GM12878 (cell line): ENCODE data around the gene CEACAM1. TPM values are rescaled to one million over a fixed set of nuclear protein-coding genes. Genes with fewer than 3 reads are reported as not detected.

Source experiments
- ATAC-seq: fragments of 200-7000 bp; cut with Tn5 transposase; 3 replicates; pipeline ENCODE4 v1.9.1; 2020; ENCODE audit warnings: mild to moderate bottlenecking, moderate library complexity
- BruUV-seq: library from RNA; stranded (reverse); fragments of 400-500 nt; replicated peaks from 2 replicates; lab custom pipeline; 2021; lab: Mats Ljungman, UMichigan
- CTCF ChIA-PET: fragments of 300-600 bp; sonication (Branson Sonifier 250); formaldehyde crosslinking; extraction: SDS; loops from one replicate; lab custom pipeline; 2021; ENCODE audit warnings: inconsistent platforms; lab: Yijun Ruan, JAX
- POLR2A ChIA-PET: fragments of 350-600 bp; formaldehyde crosslinking; extraction: SDS; loops from one replicate; lab custom pipeline; 2021; ENCODE audit warnings: inconsistent platforms; lab: Charles Lee
- RAD21 ChIA-PET: fragments of 300-600 bp; sonication (Branson Sonifier 250); formaldehyde crosslinking; loops from one replicate; lab custom pipeline; 2023; ENCODE audit warnings: antibody characterized with exemption; ENCODE audit not compliant: unreplicated experiment; lab: Charles Lee
- SMC1A ChIA-PET: fragments of 300-600 bp; sonication (Branson Sonifier 250); formaldehyde crosslinking; loops from one replicate; lab custom pipeline; 2023; ENCODE audit not compliant: unreplicated experiment, uncharacterized antibody; lab: Charles Lee
- DNase-seq: peaks from one replicate; pipeline ENCODE4 v3.0.0-alpha.2; 2011; ENCODE audit warnings: low read depth, low spot score
- FAIRE-seq: peaks from 3 replicates; lab custom pipeline; 2011; peaks lifted over from hg19 to GRCh38; lab: Jason Lieb, UNC
- H2AFZ ChIP-seq: 2 replicates; pipeline ENCODE4 v1.6.0; 2011; ENCODE audit warnings: low read depth, low read length, control low read depth; ENCODE audit not compliant: control insufficient read depth
- H3K27ac ChIP-seq: 2 replicates; pipeline ENCODE4 v1.5.1; 2011; ENCODE audit warnings: control low read depth; ENCODE audit not compliant: control insufficient read depth, insufficient read depth
- H3K27me3 ChIP-seq, 2 experiments: replicated peaks in 1 of 2; 2 replicates each; pipeline versions ENCODE4 v1.6.0 to v1.6.1; 2011; ENCODE audit warnings: low read length in 1 of 2; ENCODE audit not compliant: control insufficient read depth in 2 of 2, insufficient read depth in 2 of 2
- H3K36me3 ChIP-seq, 2 experiments: 2 replicates each; pipeline ENCODE4 v1.5.1; 2011; ENCODE audit warnings: low read length in 1 of 2; ENCODE audit not compliant: control insufficient read depth in 2 of 2, insufficient read depth in 2 of 2
- H3K4me1 ChIP-seq: 2 replicates; pipeline ENCODE4 v1.6.1; 2011; ENCODE audit warnings: mild to moderate bottlenecking, low read length, moderate library complexity, mixed read lengths; ENCODE audit not compliant: control insufficient read depth, insufficient read depth
- H3K4me2 ChIP-seq: 2 replicates; pipeline ENCODE4 v1.6.0; 2011; ENCODE audit warnings: control low read depth; ENCODE audit not compliant: control insufficient read depth, insufficient read depth
- H3K4me3 ChIP-seq: fragments of 200-600 bp; sonication (generic); 2 replicates; pipeline ENCODE4 v1.5.1; 2016
- H3K79me2 ChIP-seq: 2 replicates; pipeline ENCODE4 v1.6.0; 2011; ENCODE audit warnings: low read length; ENCODE audit not compliant: control insufficient read depth, insufficient read depth
- H3K9ac ChIP-seq: 2 replicates; pipeline ENCODE4 v1.8.0; 2011; ENCODE audit warnings: low read length, control low read depth, mixed read lengths; ENCODE audit not compliant: control insufficient read depth, insufficient read depth
- H3K9me3 ChIP-seq: replicated peaks from 3 replicates; pipeline ENCODE4 v1.5.1; 2011; ENCODE audit warnings: mild to moderate bottlenecking, low read length; ENCODE audit not compliant: control insufficient read depth, insufficient read depth
- H4K20me1 ChIP-seq: 2 replicates; pipeline ENCODE4 v1.6.0; 2011; ENCODE audit not compliant: control insufficient read depth, insufficient read depth
- BCL11A ChIP-seq: IDR thresholded peaks from 2 replicates; pipeline ENCODE4 v1.6.1; 2011; ENCODE audit warnings: low read depth, low read length
- BMI1 ChIP-seq: fragments of 450-650 bp; IDR thresholded peaks from 2 replicates; pipeline ENCODE4 v1.6.1; 2016; ENCODE audit warnings: mild to moderate bottlenecking, moderate library complexity, borderline replicate concordance
- CEBPZ ChIP-seq: fragments of 150-350 bp; IDR thresholded peaks from 2 replicates; pipeline ENCODE4 v1.6.1; 2016; ENCODE audit warnings: low read depth, low read length
- FOXM1 ChIP-seq: IDR thresholded peaks from 2 replicates; pipeline ENCODE4 v1.6.1; 2012; ENCODE audit warnings: low read depth, mild to moderate bottlenecking, inconsistent platforms, low read length, moderate library complexity
- IKZF2 ChIP-seq, 2 experiments: fragments of 450-650 bp; IDR thresholded peaks; 2 replicates each; pipeline ENCODE4 v1.6.1; 2017; ENCODE audit warnings: mild to moderate bottlenecking in 2 of 2, moderate library complexity in 2 of 2
- MYC ChIP-seq: IDR thresholded peaks from 2 replicates; pipeline ENCODE4 v1.6.1; 2011; ENCODE audit warnings: mild to moderate bottlenecking, low read length, moderate library complexity, inconsistent platforms; ENCODE audit not compliant: insufficient read depth, insufficient replicate concordance, insufficient read length, severe bottlenecking
- PBX3 ChIP-seq: IDR thresholded peaks from 2 replicates; pipeline ENCODE4 v1.6.1; 2011; ENCODE audit warnings: mild to moderate bottlenecking, low read depth, low read length, moderate library complexity; ENCODE audit not compliant: insufficient replicate concordance
- SREBF2 ChIP-seq: IDR thresholded peaks from 2 replicates; pipeline ENCODE4 v1.6.1; 2012; ENCODE audit warnings: mild to moderate bottlenecking, low read length
- SRF ChIP-seq, 2 experiments: IDR thresholded peaks; 2 replicates each; pipeline ENCODE4 v1.6.1; 2011; ENCODE audit warnings: low read depth in 2 of 2, low read length in 2 of 2, mild to moderate bottlenecking in 1 of 2, moderate library complexity in 1 of 2
- ZNF207 ChIP-seq: fragments of 450-650 bp; IDR thresholded peaks from 2 replicates; pipeline ENCODE4 v1.6.1; 2014; ENCODE audit warnings: antibody characterized with exemption, mild to moderate bottlenecking, borderline replicate concordance
- ZNF274 ChIP-seq: IDR thresholded peaks from one replicate; pipeline ENCODE4 v1.8.0; 2011; ENCODE audit not compliant: insufficient read length, insufficient read depth
- ZSCAN29 ChIP-seq: fragments of 450-650 bp; IDR thresholded peaks from 2 replicates; pipeline ENCODE4 v1.6.1; 2017; ENCODE audit warnings: mild to moderate bottlenecking, moderate library complexity
- in situ Hi-C: fragments of 300-500 bp; cut with MboI; formaldehyde crosslinking; loops from 9 replicates; pipeline ENCODE4 v1.14.3; 2018; ENCODE audit warnings: mixed read lengths
- intact Hi-C: fragments of 100-400 bp; cut with micrococcal nuclease; formaldehyde crosslinking; loops from one replicate; pipeline ENCODE4 v1.14.2; 2022; ENCODE audit not compliant: unreplicated experiment
- polyA plus RNA-seq, 11 experiments: library from polyadenylated mRNA; depleted of rRNA in 4 of 11; unstranded in 6 of 11; stranded (reverse) in 5 of 11; fragments of >200 nt; fragmentation: Nextera tagmentation in 4 of 11; fragmentation: Illumina TruSeq in 1 of 11; extraction: Ambion mirVana in 4 of 11; extraction: Trizol in 1 of 11; gene quantifications; 1 replicate in 1 of 11; 2 replicates in 10 of 11; pipeline versions ENCODE4 v1.2.1 to v1.2.3, GENCODE V29; 2011 to 2016; ENCODE audit warnings: inconsistent platforms in 2 of 11, missing spikeins in 2 of 11, low read depth in 1 of 11
- total RNA-seq, 4 experiments: library from RNA; depleted of rRNA in 3 of 4; stranded (reverse); fragments of >200 nt in 3 of 4; fragmentation: Illumina TruSeq in 1 of 4; extraction: Trizol in 1 of 4; gene quantifications; 2 replicates each; pipeline versions ENCODE4 v1.2.1 to v1.2.3, GENCODE V29; 2013 to 2021

CEACAM1 gene
- total and polyA plus RNA-seq, 10 of the 15 experiments (the other 5 are each of a cell fraction or from before 2014, with no cell fraction given), result 3.9 to 24.0 (median 6.5) TPM

- ChIA-PET CTCF (interaction anchor here (1.0 to 3.8 kb wide), 5 partner anchors 65 to 101 kb away, joined by 3 to 20 read pairs (median 3); no protein-coding TSS in a partner anchor), SMC1A (interaction anchor here (1.4 to 9.0 kb wide), 2 partner anchors 83 to 94 kb away, joined by 3 to 193 read pairs; no protein-coding TSS in a partner anchor), POLR2A (no interaction called here), RAD21 (interaction anchor here (1.5 to 1.6 kb wide), 2 partner anchors 84 to 93 kb away, joined by 3 to 4 read pairs; no protein-coding TSS in a partner anchor)
- Histone ChIP-seq H4K20me1 (no peaks in the 10 kb centered on the region), H3K27me3 (no peaks in the 10 kb centered on the region), H3K36me3 (no peaks in the 10 kb centered on the region), H3K4me3 (no peak overlapping the region), H3K4me2 (no peak overlapping the region), H3K9ac (no peak overlapping the region), H3K79me2 (no peaks in the 10 kb centered on the region), H3K27ac (no peak overlapping the region), H3K9me3 (no peaks in the 10 kb centered on the region), H2AFZ (no peak overlapping the region), H3K4me1 (no peaks in the 10 kb centered on the region; the same call in 1 of the 2 replicates)
- intact Hi-C loops (no loop called here), in situ Hi-C loops (no loop called here)
- DNase-seq, result no peak
- BruUV-seq, result no TSS peak
- no peak for ATAC-seq
- no peak for FAIRE-seq
- TF ChIP-seq BMI1 (no peak), PBX3 (no peak), IKZF2 (IDR thresholded peaks at IDR 0.05) (no peak), MYC (no peak), BCL11A (no peak), ZNF207 (no peak), SREBF2 (no peak), ZSCAN29 (no peak), SRF (IDR thresholded peaks at IDR 0.05; ENCODE audit: low read depth in 2 of 2, low read length in 2 of 2) (no peak), ZNF274 (no peak), CEBPZ (no peak), FOXM1 (no peak)
These were observed 6.1 kb upstream of the CEACAM1 start for GRCh38 chr19:42534391-42534790.
